GM18907 (cell line): Measurements from ENCODE around the gene MUC6.

ENCODE experiments used
- ATAC-seq: cut with Tn5 transposase; IDR thresholded peaks from one replicate; pipeline ENCODE4 v1.9.1; 2021; ENCODE audit warnings: mild to moderate bottlenecking, moderate library complexity; ENCODE audit not compliant: unreplicated experiment

MUC6 gene

DNA sequence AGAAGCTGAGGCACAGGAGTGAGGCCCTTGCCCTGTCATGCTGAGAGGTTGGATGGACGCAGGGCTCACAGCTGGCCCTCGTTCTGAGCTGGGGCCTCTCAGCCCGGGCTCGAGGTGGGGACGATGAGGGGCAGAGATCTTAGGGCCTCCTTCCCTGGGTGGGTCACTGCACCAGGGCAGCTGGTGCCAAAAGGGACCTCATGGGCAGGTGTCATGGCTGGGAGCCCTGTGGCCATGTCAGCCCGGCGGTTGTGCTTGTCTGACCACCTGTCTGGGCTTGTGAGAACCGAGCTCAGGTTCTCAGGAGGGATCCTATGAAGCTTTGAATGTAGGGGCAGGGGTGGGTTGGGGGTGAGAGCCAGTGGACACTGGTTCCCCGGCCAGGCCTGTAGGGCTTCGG is 1.8 kb upstream of the MUC6 start:
- no peak for ATAC-seq

DNA sequence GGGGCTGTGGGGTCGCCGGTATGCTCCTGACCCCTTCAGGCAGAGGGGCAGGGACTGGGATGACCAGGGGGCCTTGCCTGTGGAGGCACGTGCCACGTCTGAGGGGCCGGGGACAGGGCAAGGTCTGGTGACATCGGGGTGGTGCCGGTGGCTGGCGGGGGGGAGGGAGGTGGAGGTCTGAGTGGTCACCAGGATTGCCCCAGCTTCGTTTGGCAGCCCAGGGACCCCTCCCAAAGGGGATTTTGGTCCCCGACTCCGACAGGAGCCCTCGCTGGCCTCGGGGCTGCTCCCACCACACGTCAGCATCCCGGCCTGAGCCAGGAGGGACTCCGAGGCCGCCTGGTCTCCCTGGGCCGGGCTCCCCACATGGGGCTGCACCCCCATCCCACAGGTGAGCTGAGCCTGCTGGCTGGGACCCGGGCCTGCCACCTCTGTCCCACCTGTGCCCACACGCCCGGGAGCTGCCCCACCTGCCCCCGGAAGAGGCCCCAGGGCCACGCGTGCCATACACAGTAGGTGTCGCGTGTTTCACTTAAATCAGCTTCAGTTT is 1.1 kb upstream of the MUC6 start:
- no peak for ATAC-seq

DNA sequence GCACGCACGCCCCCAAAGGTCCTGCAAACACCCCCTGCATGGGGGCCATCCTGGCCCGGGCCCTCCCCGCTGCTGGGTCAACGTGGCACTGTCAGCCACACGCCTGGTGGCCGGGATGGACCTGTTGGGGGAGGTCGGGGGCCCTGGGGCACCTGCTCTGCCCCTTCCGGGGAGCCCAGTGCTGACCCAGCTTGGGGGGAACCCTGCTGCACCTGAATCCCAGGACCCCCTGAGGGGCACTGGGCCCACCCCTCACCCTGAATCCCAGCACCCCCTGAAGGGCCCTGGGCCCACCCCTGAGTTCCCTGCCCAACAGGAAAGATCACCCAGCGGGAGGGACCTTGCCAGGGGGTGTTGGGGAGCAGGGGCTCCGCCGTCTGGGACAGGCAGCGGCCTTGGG is 413 bp upstream of the MUC6 start:
- no peak for ATAC-seq

DNA sequence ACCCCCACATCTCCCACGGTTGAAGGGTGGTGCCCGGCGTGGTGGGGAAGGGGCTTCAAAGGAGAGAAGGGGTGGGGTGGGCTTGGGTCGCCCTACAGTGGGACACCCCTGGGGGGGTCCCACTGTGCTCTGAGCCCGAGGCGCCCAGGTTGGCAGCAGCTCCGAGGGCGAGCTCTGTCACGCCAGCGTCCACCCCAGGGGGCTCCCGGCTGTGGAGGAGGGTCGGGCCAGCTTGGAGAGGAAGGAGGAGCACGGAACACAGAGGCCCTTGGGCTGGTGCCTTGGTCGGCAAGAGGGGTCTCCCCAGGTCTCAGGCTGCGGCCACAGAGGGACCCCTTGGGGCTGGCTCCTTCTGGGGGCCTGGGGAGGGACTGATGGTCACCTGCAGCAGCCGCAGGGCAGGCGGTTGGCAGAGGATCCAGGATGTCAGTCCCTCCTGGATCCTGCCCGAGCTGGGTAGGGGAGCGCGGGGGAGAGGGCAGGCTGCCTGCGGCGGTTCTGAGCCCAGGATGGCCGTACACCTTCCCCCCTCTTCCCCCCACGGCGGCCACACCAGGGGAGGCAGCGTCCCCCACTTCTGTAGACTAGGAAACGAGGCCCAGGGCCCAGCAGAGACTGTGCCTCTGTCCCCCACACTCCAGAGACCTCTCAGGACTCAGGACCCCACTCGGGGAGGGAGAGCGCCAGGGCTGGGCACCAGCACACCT is 788 bp downstream of the MUC6 start:
- ATAC-seq = no peak

DNA sequence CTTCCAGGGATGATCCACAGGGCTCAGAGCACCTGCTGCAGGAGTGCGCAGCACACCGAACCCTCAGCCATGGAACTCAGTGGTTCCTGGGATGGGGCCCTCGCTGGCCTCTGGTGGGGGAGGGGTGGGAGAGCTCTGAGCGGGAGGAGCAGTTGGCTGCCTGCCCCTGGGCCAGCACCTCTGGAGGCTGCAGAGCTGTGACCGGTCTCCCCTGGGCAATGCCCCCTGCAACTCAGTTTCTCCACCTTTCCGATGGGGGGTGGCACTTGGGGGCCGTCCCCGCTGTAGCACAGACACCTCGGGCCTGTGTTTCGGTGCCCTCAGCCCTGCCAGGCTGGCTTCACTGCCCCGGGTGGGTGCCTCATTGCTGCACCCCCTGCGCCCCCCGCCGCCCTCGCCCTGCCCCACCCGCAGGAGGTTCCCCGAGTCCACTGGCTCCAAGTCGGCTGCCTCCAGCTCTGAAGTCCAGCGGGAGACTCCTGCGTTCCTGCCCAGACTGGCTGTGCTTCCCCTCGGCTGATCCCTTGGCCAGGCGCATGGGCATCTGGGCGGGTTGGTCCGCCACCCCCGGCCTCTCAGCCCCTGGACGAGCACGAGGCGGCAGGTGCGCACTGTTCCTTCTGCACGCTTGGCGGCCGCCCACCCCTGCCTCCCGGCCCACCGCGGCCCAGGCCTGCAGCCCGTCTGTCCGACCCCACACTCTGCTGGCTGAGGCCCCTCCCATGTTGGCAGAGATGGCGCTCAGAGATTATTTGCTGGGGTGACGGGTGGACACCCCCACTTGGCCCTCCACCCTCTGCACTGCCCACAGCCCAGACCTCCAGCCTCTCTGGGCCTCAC is 1.8 kb downstream of the MUC6 start:
- no peak for ATAC-seq

DNA sequence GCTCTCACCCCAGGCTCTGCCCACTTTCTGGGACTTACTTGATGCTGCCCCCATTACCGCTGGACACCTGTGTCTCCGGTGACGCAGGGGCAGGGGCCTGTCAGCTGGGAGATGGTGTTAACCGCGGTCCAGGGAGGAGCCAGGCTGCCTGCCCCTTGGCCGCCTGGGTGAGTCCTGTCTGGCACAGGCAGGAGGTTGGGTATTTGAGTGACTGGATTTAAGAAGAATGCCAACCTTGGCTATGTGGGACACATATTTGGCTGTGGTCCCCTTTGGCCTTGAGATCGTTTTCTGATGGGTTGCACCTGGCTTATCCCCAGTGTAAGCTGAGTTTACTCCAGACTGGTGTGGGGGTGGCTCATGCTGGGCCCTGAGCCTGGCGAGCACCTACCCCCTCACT is 2.5 kb downstream of the MUC6 start:
- ATAC-seq = no peak

DNA sequence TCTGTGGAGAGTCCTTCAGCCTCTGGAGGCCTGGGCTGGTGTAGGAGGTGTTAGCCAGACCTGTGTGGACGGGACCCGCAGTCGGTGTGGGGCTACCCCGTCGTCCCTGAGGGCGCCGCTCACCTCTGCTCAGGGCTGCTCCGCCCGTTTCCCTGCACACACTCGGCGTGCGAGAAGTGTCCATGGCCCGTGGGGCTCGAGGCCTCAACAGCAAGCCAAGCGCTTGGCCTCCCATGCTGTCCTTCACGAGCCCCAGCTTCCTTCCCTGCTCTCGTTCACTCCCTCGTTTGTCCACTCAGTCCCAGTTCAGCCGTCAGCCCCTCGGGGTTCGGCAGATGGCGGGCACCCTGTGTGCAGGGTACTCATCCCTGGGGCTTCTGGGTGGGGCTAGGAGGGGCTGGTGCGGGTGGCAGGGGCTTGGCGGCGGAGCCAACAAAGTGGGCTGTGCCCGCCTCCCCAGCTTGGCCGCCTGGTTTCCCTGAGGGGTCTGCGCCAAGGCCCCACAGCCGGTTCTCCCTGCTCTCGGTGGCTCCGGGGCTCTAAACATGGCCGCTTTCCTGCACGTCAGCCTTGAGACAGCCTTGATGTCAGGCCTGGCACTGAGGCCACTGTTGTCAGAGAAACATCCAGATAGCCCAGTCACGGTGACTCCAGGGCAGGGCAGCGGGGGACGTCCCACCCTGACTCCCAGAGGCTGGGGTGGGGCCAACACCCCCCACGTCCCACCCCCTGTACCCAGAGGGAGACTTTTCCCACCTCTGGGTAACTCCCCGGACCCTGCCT is 3.3 kb downstream of the MUC6 start:
- ATAC-seq = no peak

DNA sequence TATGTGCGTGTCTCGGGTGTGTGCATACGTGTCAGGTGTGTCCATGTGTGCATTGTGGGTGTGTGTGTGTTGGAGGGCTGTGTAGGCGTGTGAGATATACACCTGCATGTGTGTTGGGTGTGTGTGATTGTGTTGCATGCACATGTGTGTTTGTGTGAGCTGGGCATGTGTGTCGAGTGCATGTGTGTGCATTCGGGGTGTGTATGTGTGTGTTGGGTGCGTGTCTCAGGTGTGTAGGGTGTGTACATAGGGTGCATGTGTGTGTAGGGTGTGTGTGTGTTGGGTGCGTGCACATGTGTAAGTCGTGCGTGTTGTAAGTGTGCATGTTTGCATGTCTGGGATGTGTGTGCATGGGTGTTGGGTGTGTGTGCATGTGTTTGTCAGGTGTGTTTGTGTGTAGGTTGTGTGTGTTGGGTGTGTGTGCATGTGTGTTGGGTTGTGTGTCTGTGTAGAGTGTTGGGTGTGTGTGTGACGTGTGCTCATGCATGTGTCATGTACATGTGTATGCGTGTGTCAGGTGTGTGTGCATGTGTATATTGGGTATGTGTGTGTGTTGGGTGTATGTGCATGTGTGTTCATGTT is 4.1 kb downstream of the MUC6 start:
- no peak for ATAC-seq

DNA sequence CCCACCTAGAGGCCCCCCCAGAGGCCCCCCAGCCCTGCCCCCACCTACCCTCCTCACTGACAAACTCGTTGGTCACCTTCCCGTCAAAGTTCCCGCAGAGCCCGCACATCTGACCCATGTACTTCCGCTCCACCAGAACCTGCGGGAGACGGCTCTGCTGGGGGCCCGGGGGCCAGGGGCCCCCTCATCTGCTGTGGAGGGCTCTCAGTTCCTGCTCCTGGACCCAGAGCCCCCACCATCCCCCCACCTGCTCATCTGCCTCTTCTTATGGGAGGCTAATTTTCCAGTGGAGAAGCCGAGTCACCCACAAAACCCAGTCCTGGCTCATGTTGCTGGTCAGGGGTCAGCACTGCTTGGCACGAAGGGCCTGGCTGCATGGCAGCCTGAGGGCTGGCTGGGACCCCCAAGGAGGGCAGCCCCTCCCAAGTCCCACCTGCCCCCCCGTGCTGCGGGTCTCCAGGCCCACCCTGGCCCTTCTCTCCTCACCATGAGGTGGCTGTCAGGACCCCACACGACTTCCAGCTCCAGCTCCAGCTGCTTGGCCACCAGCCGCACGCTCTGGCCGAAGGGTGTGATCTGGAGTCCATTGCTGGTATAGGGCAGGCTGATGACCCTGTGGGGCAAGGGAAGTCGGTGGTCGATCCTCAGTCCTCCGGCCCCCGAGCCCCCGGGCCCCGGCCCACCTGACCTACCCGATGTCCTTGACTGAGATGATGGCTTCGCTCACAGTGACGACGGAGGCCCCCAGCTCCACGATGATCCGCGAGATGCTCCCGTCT is 5.2 kb downstream of the MUC6 start:
- ATAC-seq = no peak

DNA sequence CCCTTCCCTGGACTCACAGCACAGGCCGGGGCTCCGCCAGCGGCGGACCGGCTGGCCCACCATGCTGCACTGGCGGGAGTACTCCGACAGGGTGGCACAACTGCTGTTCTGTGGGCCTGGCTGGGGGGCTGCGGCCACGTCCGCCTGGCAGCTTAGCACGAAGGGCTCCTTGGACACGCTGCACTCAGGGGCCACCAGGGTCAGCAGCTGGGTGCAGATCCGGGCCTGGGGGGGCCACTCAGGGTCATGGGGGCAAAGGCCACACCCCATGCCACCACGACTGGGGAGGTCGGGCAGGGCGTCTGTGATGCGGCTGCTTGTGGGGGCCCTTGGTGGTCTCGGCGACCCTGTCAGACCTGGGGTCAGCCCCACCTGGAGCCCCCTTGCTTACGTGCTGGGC is 6.0 kb downstream of the MUC6 start:
- no peak for ATAC-seq

GRCh38 chr11:1030086-1030485 is 6.4 kb downstream of the MUC6 start:
- ATAC-seq = no peak

DNA sequence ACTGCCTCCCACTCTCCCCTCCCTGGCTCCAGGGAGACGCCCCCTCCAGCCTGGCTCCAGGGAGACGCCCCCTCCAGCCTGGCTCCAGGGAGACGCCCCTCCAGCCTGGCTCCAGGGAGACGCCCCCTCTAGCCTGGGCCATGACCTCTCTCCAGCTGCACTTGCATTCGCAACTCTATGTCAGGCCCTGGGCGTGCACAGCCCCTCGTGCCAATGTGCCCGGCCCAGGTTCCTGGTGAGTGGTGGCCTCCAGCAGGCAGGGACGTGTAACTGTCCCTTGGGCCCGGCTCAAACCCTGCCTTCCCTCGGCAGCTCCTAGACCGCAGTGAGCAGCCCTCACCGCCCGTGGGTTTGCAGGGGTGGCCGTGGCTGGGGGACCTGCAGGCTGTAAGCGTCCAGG is 6.9 kb downstream of the MUC6 start:
- no peak for ATAC-seq

- no peak for ATAC-seq
Observed at GRCh38 chr11:1029051-1029450, 7.5 kb downstream of the MUC6 start.

DNA sequence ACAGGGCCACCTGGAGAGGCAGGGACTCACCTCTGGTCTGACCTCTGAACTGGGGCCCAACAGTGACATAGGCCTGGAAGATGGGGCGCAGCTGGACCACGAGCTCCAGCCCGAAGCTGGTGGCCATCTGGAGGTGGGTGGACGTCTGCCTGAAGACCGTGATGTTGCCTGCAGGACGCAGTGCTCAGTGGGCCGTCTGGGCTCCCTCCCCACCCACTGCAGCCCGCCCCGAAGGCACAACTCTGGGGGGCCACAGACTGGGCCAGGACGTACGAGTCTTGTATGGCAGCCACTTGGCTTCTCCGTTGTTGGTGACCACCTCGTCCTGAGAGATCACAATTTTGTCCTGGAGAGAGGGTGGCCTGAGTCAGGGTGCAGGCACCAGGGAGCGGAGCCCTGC is 7.9 kb downstream of the MUC6 start:
- no peak for ATAC-seq

- ATAC-seq = no peak
Observed at GRCh38 chr11:1028291-1028540, 8.3 kb downstream of the MUC6 start.

- no peak for ATAC-seq
Observed at GRCh38 chr11:1027483-1028290, 8.8 kb downstream of the MUC6 start.

- ATAC-seq = no peak
Observed at GRCh38 chr11:1026641-1027482, 9.7 kb downstream of the MUC6 start.

DNA sequence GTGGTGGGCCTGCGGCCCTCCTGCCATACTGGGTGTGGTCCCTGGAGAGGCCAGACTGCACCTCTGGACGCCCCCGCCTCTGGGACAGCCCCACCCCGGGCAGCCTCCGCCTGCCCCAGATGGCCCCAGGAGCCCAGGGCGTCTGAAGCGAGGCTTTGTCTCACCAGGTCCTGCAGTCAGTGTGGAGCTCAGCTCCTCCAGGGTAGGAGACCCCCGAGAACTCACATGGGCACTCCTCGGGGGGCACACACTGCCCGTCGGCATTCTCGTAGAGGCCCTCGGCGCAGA is 10.4 kb downstream of the MUC6 start:
- ATAC-seq = no peak
